Endometrial microvascular endothelial cells (primary cell): Measurements from ENCODE around the gene NAALADL2. TPM values are rescaled to one million over a fixed set of nuclear protein-coding genes. Genes with fewer than 3 reads are reported as not detected.

Experiments used
- in situ Hi-C: cut with HindIII; loops from 2 replicates; pipeline ENCODE4 v1.10.0; 2017; ENCODE audit warnings: low sequenced_read_pairs, low pct_unique_long_range_greater_than_20kb; ENCODE audit errors: inconsistent ontology term
- total RNA-seq: library from RNA; depleted of rRNA; stranded (reverse); fragments of >200 nt; gene quantifications from one replicate; pipeline ENCODE4 v1.2.3, GENCODE V29; 2015; ENCODE audit errors: inconsistent ontology term

NAALADL2 gene
- total RNA-seq, 1 donor from 2014 or later = not detected

DNA sequence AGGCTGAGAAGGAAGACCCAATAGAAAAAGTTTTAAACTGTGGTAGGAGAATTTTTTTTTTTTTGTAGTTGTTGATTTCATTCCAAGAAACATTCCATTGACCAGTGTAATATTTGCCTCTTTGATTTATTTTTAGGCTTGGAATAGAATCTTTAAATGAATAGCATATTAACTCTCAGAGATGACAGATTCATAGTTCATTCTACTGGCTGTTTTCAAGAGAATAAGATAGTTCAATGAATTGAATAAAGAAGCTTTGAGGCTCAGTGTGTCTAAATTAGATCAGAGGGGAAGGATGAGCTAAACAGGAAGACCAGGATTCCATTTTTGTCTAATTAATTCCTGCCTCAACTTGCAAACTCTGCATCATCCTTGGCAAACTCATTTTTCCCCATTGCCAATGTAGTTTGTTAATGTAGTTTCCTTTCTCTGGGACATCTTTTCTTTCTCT is 98.4 kb downstream of the NAALADL2 start:
- in situ Hi-C loops = no loop called here

DNA sequence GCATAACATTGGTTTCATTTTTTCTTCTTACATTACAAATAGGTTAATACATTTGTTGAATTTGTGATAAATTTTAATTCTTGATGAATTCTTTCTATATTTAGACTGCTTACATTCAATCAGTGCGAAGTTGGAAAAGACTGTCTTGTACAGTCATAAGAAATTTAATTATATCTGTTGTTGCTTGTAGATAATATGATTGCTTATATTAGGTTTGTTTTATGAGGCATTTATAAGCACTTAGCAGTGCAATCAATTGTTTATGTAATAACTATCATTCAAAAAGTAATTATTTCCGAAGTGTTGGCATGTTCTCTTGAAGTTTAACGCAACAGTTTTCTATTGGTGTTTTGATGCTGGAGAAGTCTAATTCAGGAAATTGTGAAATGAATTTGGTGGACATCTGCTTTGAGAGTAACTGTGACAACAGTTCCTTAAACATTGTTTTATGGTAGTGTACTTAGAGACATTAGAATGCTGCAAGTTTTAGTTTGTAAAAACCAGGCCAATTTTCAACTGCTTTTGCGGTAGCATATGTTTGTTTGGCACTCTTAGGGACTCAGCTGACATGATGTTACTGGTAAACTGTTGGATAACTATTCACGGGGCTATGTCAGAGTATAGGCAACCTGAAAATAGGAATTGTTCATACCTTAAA is 99.7 kb downstream of the NAALADL2 start:
- in situ Hi-C loops = no loop called here

DNA sequence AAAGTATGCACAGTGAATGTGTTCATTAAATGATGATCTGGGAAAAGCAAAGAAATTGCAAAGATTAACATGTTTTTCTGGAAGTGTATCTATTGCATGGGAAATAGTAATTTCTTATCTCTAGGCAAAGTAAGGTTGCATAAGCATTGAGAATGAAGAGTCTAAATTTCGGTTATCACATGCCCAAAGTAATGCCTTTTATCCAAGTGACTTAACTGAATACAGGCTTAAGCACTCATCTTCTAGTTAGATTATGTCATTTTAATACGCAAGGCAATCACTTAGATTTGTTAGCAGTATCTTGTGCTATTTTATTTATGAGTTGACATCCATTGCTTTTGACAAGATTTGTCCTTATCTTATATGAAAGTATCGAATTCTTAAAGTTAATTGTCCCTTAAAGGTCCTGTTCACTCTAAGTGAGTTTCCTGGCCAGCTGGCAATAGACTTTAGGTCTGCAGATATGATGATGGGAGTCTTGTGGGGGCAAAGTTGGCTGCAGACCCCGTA is 100.5 kb downstream of the NAALADL2 start:
- in situ Hi-C loops = no loop called here

DNA sequence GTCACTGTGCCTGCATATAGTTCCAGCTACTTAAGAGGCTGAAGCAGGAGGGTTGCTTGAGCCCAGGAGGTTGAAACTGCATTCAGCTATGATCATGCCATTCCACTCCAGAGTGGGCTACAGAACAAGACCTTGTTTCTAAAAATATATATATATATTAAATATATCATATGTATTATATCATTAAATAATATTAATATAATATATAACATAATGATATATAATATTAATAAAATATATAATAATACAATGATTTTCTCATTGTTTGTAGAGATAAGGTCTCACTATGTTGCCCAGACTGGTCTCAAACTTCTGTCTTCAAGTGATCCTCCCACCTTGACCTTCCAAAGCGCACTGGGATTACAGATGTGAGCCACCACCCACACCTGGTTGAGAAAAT is 101.8 kb downstream of the NAALADL2 start:
- in situ Hi-C loops = no loop called here

DNA sequence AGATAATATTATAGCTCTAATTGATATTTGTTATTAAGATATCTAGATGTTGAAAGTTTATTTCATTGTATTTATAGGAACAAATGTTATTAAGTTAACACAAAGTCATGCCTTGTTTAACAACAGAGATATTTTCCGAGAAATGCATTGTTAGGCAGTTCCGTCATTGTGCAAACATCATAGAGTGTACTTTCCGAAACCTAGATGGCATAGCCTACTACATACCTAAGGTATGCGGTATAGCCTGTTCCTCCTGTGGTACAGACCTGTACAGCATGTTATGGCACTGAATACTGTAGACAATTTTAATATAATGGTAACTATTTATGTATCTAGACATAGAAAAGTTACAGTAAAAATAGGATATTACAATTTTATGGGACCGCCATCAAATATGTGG is 114.3 kb downstream of the NAALADL2 start:
- in situ Hi-C loops = no loop called here

DNA sequence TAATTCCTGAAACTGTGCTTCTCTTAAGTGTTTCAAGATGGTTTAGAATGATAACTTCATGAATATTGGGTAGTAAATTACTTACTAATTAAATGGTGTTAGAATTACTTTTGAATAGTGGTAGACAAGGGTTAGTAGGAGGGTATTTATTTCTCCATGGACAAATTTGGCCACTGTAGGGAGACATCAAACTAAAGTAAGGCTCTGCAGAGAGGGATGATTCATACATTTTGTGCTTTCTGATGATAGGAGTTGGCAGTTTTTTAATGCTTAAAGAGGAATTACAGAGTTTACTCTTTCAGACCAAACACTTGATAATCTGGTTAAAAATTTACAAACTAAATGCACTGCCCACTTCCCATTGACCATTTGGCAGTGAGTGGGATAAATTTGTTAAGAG is 127.6 kb downstream of the NAALADL2 start:
- in situ Hi-C loops = no loop called here

DNA sequence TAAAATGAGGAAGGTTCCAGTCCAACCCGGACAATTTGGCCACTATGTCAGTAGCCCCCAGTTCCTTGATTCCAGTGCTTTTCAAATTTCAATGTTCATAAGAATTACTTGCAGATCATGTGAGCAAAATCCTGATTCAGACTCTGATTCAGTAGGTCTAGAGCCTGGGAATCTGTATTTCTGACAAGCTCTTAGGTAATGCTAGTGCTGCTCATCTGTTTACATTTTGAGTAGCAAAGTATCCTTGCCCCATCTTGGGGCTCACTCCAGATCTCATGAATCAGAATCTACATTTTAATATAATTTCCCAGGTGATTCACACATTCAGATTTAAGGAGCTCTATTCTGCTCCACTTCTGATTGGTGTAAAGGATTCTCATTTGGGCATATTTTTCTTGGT is 142.0 kb downstream of the NAALADL2 start:
- in situ Hi-C loops = no loop called here

DNA sequence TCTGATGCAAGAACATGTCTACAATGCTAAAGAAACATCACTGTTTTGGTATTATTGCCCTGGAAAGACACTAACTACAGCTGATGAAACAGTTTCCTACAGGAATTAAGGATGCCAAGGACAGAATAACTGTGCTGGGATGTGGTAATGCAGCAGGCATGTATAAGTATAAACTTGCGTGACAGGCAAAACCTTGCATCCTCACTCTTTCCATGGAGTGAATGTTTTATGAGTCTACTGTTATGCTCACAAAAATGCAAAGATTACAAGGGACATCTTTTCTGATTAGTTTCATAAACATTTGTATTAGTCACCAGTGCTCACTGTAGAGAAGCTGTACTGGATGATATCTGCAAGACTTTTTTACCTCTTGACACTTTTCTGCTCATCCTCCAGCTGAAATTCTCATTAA is 143.6 kb downstream of the NAALADL2 start:
- in situ Hi-C loops = no loop called here

DNA sequence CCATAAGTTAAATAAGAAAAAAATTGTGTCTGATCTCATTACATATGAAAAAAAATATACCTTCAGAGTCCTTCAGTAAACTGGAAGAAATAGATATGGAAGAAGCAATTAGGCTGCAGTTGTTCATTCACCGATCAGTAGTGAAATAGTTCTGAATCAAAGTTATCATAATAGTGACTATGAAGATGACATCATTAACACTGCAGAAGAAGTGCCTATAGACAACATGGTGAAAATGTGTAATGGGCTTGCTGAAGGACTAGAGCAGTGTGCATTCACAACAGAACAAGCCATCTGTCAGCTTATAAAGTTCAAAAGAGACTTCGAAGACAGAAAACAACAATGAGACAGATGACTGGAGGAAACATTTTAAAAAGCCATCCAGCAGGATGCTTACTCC is 144.5 kb downstream of the NAALADL2 start:
- in situ Hi-C loops = no loop called here

DNA sequence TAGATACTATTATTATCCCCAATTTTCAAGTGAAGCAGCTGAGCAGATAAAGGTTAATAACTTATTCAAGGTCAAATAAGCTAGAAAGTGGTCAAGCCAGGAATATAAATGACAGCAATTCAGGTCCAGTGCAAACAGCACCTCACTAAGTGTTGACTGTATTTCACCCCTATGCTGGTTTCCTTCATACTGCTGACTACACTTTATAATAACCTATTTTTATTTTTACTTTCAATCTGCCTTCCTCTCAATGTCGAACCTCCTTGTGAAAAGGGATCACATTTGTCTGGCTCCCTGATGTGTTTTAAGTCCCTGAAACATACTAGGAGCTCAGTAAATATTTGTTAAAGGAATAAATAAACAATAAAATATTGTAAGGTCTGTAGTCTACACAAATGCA is 146.1 kb downstream of the NAALADL2 start:
- in situ Hi-C loops = no loop called here

DNA sequence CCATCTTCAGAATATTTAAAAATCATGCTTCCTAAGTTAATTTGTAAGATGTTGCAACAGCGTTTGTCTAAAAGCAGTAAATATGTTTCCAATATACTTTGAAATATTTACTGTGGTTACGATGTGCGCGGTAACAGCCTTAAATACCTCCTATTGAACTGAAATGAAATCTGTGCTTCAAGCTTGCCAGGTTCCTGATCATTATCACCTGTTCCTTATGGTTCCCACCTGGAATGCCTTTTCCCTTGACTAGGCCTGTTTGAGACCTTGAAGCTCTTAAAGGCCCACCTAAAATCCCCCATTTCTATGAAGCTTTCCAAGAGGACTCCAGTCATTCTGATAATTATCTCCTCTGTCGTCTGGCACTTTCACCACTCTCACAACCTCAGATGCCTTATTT is 146.7 kb downstream of the NAALADL2 start:
- in situ Hi-C loops = no loop called here

DNA sequence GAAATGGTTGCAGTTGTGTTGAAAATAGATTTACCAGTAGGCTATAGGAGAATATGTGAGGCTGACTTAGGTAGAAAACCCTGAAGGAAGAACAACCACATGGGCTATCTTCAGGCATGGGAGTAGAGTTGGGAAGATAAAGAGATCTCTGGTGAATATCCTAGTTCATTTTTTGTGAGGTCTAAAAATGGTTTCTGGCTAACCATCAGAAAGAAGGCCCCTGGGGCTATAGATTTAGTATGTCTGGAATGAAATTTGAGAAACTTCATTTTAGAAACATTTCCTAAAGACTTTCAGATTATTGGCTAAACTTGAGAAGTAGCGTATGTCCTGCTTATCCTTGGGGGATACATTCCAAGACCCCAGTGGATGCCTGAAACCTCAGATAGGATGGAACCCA is 148.2 kb downstream of the NAALADL2 start:
- in situ Hi-C loops = no loop called here

DNA sequence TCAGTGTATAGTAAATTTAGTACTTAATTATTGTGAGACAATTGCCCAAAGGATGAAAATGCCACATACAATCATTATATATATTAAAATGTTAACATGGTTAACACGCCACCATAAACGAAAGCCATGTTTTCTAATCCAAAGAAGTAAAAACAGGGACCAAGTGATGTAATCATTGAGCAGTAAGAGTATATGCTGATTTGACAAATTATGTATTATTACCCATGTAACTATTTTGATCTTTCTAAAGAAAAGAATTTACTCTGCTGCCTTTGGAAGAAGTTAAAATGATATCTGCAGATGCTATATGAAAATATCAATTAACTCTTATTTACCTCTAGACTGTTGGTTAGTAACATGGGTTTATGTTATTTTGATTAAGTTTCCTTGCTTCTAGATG is 150.2 kb downstream of the NAALADL2 start:
- in situ Hi-C loops = no loop called here

DNA sequence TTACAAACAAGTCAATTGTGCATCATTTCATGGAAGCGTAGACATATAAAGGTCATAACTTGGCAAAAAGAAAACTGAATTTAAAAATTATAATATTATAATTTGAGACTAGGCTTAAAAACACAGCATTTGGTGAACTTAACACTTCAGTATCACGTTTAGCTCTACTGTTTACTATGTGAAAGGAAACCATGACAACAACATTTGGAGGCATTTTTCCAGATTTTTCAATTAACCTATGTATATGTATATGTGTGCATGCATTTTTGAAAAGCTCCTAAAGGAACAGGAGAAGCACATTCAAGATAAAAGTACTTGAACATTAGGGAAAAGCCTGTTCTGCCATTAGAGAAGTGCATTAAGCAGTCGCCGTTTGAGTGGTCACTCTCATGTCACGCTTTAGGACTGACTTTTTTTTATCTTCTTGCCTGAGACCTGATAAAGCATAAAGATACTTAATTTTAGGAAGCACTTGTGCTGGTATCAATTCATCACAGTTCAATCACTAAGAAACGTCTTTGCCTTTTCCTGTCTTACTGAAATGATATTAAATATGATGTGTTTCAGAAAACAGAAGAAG is 156.0 kb downstream of the NAALADL2 start:
- in situ Hi-C loops = no loop called here

DNA sequence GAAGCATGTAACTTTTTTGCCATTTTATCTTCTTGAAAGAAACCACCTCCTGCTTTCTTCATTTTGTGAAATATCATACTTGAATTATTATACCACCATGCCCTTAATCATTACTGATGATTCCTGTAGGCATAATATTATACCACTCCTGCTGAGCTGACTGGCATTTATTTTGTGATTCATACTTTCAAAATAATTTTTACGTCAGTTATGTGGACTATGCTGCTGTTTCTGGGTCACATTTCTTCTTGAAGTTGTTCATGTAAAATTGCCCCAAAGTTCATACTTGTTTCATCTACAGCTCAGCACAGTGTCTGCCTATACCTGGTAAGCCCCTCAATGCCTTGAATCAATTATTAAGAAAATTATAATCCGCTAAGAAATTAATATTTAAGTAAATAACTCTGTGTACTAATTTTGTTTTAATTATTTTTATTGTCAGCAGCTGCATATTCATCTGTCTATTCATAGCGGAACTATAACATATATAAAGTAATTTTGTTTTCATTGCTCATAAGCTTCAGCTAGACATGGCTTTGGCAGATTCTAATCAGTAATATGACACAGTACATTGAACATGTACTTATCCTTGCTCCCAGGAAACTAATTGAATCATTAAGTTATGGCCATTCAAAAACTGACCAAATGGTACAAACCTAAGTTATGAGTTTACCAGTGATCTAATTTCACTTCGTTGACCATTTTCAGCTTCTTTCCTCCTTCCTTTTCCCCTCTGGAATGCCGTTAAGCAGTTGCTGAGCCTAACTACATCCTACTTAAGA is 160.0 kb downstream of the NAALADL2 start:
- in situ Hi-C loops = no loop called here

DNA sequence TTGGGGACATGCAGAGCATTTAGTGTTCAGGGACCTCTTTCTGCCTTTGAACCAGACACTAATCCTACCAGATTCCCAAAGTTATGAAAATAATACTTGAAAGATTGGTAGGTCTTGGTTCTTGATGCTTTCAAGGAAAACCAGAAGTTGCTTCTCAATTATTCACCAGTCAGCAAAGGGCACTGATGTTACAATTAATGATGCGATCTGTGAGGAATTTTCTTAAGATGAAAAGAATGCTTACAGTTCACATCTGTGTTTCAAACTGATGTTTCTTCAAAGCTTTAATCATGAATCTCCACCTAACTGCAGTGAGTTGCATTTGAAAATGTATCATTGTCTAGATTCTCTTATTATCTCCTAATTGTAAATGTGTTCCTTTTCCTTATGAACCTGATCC is 161.0 kb downstream of the NAALADL2 start:
- in situ Hi-C loops = no loop called here

DNA sequence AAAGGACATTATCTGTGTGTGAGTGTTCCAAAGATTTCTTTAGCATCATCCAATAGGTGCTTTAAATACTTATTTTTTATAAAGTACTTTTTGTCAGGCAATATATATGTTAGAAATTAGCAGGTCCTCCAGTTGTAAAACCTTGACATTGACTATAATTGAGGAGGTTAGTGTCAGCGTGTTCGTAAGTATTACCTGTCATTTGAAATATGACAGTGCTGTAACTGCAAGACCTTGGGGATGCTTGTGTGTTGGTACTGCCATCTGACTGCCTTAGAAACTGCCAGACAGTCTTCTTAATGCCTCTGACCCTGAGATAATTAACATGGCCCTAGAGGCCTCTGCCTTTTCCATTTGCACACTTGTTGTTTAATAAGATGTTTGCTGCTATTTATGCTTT is 170.7 kb downstream of the NAALADL2 start:
- in situ Hi-C loops = no loop called here

DNA sequence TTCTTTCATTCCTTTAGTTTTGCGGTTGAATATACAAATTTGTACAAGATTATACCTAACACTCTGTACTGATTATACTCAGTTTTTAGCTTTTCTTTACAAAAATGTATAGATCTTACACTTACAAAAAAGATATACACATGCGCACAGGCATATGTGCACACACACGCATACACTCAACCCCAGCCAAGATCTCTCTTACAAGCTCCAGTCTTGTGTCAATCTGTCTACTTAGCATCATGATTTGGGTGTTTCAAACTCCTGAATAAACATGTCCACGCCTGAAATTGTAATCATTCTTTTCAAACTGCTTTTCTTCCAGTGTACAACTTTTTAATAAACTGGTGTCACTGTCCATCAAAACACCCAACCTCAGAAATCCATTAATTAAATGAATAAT is 180.7 kb downstream of the NAALADL2 start:
- in situ Hi-C loops = no loop called here

DNA sequence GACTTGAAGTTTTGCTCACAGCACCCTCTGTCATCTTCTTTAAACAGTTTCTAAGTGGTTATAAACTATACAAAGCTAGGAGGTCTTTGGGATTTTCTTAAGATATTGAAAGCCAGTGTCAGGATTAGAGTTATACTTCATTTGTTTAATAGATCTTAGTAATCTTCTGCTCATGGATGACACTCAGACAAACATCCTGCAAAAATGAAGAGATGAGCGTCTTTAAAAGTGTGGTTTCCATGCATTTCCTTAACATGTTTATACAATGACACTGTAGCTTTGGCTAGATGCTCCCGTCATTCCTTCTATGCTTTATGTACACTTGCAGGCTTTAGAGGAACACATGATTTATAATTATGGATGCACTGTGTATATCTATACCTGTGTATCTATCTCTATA is 182.2 kb downstream of the NAALADL2 start:
- in situ Hi-C loops = no loop called here

DNA sequence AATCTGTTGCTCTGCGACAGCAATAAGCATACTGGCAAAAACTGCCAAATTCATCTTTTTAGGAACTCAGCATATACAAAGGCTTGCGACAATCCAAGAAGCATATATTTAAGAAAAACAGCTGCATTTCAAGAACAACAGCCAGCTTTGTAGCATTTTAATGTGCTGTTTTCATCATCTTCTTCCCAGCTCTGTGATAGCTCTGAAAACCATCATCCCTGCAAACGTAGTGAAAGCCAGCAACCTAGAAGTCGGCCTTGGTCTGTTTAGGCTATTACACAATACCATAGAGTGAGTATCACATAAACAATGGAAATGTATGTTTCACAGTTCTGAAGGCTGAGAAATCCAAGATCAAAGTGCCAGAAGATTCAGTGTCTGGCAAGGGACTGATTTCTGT is 187.5 kb downstream of the NAALADL2 start:
- in situ Hi-C loops = no loop called here
